OCI-LY3 (cell line): ENCODE measurements around the gene CBFA2T2.

Experiments used
- CTCF ChIP-seq: fragments of 200-600, 300-600 bp; sonication (generic); IDR thresholded peaks from 2 replicates; pipeline ENCODE4 v1.5.1; 2014; ENCODE audit warnings: antibody characterized with exemption, low read length, low read depth
- EZH2phosphoT487 ChIP-seq: fragments of 200-600 bp; shearing (Covaris generic); IDR thresholded peaks from 2 replicates; pipeline ENCODE4 v1.6.1; 2018; ENCODE audit warnings: antibody characterized with exemption, mixed run types, low read depth

GRCh38 chr20:33629979-33630378 lies 140.1 kb downstream of the CBFA2T2 start:
- TF ChIP-seq CTCF, result no peak
- TF ChIP-seq EZH2phosphoT487, result no peak
